Measurements from ENCODE around the gene DUSP10. TPM values are rescaled to one million over a fixed set of nuclear protein-coding genes. Genes with fewer than 3 reads are reported as not detected.

Gene DUSP10
- total RNA-seq, 1 donor from 2014 or later = 5.7 TPM

GRCh38 chr1:221667504-221667903 lies 74.4 kb downstream of the DUSP10 start:
- H3K27ac ChIP-seq = no peak overlapping the region
- TF ChIP-seq CTCF (IDR thresholded peaks at IDR 0.05) = no peak
- DNase-seq (ENCODE audit: low spot score in 2 of 2) = no peak
- intact Hi-C loops (cut with DNase I) = no loop called here
- no peaks in the 10 kb centered on the region for H3K36me3 ChIP-seq
- no peaks in the 10 kb centered on the region for H3K27me3 ChIP-seq
- no peaks in the 10 kb centered on the region for H3K4me1 ChIP-seq
- H3K9me3 ChIP-seq = no peaks in the 10 kb centered on the region
- no peak overlapping the region for H3K4me3 ChIP-seq

- intact Hi-C loops (cut with DNase I) = no loop called here
- no peaks in the 10 kb centered on the region for H3K4me1 ChIP-seq
- H3K27ac ChIP-seq = no peak overlapping the region
- no peak for TF ChIP-seq CTCF (IDR thresholded peaks at IDR 0.05)
- no peaks in the 10 kb centered on the region for H3K27me3 ChIP-seq
- no peaks in the 10 kb centered on the region for H3K9me3 ChIP-seq
- no peak overlapping the region for H3K4me3 ChIP-seq
- no peak for DNase-seq (ENCODE audit: low spot score in 2 of 2)
- no peaks in the 10 kb centered on the region for H3K36me3 ChIP-seq
Measured at GRCh38 chr1:221664253-221664652, 77.6 kb downstream of the DUSP10 start.

- intact Hi-C loops (cut with DNase I) = no loop called here
- no peak for DNase-seq (ENCODE audit: low spot score in 2 of 2)
- Histone ChIP-seq H3K9me3 (no peaks in the 10 kb centered on the region), H3K36me3 (no peaks in the 10 kb centered on the region), H3K4me1 (no peaks in the 10 kb centered on the region), H3K27ac (no peak overlapping the region), H3K27me3 (no peaks in the 10 kb centered on the region), H3K4me3 (no peak overlapping the region)
- TF ChIP-seq CTCF (IDR thresholded peaks at IDR 0.05) = no peak
Measured at GRCh38 chr1:221663321-221663720, 78.6 kb downstream of the DUSP10 start.

GRCh38 chr1:221655766-221656305 lies 86.1 kb downstream of the DUSP10 start:
- intact Hi-C loops (cut with DNase I) = no loop called here
- Histone ChIP-seq H3K27ac (no peak overlapping the region), H3K27me3 (no peaks in the 10 kb centered on the region), H3K9me3 (no peaks in the 10 kb centered on the region), H3K4me1 (no peaks in the 10 kb centered on the region), H3K36me3 (no peaks in the 10 kb centered on the region), H3K4me3 (no peak overlapping the region)
- no peak for DNase-seq (ENCODE audit: low spot score in 2 of 2)
- no peak for TF ChIP-seq CTCF (IDR thresholded peaks at IDR 0.05)

Data from ascending aorta (tissue), 2 donors.